Hematopoietic multipotent progenitor cell treated with erythropoietin and hydrocortisone succinate and interleukin-3 and kit ligand, for 17 days (in vitro differentiated cells): Measurements from ENCODE around the gene FTH1.
"Not testable (repeated sequence)": the region's sequence is repeated elsewhere in the genome, so short reads cannot be mapped to it uniquely, and the experiment has no call there.

Source experiments
- DNase-seq: peaks from one replicate; pipeline ENCODE4 v3.0.0-alpha.2; 2015; ENCODE audit warnings: low spot score

The FTH1 gene

DNA sequence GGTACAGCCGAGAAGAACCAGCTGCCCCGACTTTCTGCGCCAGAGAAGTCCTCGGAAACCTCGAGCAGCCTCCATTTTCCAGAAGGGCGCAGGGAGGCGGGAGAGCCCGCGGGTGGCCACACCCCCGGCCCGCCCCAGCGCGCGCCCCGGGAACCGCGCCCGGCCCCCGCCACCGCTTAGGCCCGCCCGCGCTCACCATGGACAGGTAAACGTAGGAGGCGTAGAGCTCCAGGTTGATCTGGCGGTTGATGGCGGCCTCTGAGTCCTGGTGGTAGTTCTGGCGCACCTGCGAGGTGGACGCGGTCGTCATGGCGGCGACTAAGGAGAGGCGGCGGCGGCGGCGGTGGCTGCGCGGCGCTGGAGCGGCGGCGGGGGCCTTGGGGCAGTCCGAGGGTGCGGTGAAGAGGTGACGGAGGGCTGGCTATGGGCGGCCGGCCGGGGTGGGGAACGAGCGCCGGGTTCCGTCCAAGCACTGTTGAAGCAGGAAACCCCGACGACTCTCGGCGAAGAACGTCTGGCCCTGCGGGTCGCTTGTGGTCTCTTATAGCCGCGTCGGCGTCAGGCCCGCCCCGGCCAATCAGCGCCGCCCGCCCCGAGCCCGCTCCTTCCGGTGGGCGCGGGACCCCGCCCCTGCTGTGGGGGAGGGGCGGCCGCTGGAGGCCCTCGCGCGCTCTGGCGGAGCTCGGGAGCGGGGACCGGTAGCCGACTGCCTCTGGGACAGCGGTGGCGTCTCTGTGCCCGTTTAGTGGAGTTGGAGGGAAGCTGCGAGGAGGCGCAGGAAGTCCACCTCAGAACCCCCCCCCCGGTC lies at the start of gene FTH1:
FTH1 (minus strand) TSS at position 519 of the 808 bp plus-strand sequence; CDS start at position 310, 209 bp downstream.
- DNase-seq = peak; percentile 90

GRCh38 chr11:62015615-62016014 lies 48.2 kb upstream of the FTH1 start:
- no peak for DNase-seq

- no peak for DNase-seq
Measured at GRCh38 chr11:62013537-62014476, 46.4 kb upstream of the FTH1 start.

- no peak for DNase-seq
Measured at GRCh38 chr11:62012832-62013461, 45.5 kb upstream of the FTH1 start.

DNA sequence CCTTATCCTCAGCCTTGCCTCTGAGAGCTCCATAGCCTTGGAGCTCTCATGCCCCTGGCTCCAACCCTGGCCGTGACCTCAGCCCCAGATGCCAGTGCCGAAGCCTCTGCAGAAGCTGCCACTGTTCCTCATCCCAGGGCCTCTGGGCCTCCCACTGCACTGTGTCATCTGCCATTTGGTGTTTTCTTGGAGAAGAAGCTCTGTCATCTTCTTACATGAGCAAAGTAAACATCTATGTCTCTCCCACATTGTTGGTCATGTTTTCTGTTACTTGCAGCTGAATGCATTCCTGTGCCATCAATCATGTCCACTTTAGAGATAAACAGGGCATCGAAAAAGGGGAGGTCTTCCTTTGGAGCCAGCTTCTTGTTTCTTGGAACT lies 45.0 kb upstream of the FTH1 start:
- no peak for DNase-seq

- DNase-seq = no peak
Measured at GRCh38 chr11:62011881-62012280, 44.4 kb upstream of the FTH1 start.

GRCh38 chr11:62010935-62011528 lies 43.6 kb upstream of the FTH1 start:
- no peak for DNase-seq

DNA sequence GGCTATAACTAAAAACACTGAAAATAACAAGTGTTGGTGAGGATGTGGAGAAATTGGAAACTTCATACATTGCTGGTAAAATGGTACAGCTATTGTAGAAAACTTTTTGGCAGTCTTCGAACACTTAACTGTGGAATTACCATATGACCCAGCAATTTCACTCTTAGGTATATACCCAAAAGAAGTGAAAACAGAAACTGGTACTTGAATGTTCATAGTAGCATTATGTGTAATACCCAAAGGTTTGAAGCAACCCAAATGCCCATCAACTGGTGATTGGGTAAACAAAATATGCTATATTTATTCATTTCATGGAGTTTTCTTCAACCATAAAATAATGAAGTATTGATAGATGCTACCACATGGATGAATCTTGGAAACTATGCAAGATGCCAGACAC lies 40.8 kb upstream of the FTH1 start:
- DNase-seq = no peak

GRCh38 chr11:62004473-62004872 lies 37.0 kb upstream of the FTH1 start:
- DNase-seq = no peak

DNA sequence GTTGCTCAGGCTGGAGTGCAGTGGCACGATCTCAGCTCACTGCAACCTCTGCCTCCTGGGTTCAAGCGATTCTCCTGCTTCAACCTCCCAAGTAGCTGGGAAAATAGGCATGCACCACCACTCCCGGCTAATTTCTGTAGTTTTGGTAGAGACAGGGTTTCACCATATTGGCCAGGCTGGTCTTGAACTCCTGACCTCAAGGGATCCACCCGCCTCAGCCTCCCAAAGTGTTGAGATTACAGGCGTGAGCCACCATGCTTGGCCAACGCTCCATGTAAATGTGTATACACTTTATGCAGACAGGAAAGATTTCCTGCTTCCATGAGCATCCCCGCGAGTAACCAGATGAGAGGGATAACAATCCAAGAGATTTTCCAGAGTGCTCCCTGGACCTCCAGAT lies 34.8 kb upstream of the FTH1 start:
- DNase-seq = not testable (repeated sequence)

- DNase-seq = no peak
Measured at GRCh38 chr11:62001450-62002191, 34.2 kb upstream of the FTH1 start.

DNA sequence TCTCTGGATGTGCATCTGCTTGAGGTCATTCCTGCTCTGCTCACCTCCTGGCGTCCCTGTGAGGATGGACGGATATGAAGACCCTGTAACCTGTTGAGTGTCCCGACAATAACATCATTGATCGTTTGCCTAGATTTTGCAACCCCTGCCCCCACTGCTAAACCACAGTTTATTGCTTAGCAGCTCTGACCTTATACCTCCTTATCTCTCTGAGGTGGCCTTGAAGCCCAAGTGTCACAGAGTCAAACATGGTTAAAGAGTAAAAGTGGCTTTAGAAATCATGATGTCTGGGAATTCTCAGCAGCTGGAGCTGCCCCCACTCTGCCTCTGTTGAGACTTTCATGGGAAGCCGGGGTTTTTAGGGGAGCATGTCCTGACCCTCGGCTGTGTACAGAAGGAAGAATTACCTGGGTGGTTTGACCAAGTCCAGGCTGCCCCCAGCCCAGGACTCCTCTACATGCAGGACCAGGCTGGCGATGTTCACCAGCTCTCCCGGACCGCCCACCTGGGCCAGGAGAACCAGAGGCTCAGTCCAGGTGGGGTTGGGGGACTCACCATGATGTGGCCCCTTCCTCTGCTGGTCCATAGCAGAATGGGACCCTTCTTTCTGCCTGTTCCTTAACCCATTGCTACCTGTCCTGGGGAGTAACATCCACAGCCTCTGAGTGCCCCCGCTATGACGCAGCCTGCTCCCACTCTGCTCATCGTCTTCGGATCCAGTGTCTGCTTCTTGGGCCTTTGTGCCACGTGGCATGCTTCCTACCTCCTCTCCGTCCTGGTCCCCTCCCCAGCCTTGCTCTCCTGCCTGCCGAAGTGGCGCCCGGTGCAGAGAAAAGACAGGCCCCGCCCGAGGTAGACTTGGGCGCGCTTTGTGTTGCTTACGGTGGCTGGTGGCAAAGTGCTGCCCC lies 33.4 kb upstream of the FTH1 start:
- no peak for DNase-seq

DNA sequence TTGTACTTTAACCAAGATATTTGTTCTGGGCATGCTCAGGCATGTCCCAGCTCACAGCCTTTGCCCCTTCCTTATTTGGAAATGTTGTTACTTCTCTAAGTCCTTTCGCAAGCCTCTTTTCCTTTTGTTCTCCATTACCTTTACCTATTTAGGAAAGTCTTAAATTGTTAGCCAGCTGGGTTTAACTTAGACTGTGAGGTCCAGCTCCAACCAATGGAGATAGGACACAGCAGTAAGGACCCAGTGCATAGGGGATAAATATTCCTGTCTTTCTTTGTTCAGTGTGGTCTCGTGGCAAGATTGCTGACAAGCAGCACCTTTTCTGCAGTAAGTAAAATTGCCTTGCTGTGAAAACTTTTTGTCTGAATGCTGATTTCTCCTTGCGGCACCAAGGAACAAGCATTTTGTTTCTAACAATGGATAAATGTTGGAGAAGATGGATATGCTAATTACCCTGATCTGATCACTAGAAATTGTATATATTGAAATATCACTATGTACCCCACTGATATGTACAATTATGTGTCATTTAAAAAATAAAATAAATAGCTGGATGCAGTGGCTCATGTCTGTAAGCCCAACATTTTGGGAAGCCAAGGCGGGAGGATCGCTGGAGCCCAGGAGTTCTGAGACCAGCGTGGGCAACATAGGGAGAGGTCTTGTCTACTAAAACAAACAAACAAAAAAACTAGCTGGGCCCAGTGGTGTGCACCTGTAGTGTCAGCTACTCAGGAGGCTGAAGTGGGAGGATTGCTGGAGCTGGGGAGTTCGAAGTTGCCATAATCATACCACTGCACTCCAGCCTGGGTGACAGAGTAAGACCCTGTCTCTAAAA lies 31.9 kb upstream of the FTH1 start:
- no peak for DNase-seq

DNA sequence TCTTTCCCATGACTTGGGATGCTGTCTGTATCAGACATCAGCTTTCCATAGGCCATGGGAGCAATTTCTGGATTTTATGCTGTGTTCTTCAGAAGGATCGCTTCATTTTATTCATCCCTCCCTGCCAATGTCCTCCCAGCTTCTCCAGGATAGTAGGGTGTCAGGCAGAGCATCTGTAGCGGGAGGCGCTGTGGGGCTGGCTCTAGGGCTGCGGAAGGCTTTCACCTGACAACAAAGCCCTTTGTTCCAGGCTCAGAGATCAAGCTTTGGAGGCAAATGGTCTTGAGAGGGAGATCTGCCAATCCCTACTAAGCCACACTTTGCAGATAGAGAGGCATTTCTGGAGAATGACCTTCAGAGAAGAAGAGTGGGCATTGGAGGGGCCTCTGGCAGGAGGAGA lies 29.5 kb upstream of the FTH1 start:
- DNase-seq = no peak

DNA sequence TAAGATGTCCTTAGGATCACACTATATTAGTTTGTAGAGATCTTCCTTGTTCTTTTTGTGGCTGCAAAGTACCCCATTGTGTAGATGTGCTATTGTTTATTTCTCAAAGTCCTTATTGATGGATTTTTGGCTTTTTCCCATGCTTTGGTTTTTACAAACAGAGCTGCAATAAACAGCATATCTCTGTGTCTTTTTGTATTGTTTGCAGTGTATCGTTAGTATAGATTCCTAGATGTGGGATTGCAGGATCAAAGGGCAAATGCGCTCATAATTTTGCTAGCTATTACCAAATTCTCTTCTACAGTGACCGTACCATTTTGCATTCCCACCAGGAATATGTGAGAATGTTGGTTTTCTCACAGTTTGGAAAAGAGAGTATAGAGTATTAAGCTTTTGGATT lies 27.5 kb upstream of the FTH1 start:
- no peak for DNase-seq

DNA sequence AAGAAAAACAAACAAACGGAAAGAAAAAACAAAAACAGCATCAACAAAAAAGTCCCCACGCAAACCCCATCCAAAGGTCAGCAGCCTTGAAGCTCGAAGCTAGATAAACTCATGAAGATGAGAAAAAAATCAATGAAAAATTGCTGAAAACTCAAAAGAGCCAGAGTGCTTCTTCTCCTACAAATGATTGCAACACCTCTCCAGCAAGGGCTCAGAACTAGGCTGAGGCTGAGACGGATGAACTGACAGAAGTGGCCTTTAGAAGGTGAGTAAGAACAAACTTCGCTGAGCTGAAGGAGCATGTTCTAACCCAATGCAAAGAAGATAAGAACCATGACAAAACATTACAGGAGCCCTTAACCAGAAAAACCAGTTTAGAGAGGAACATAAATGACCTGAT lies 18.4 kb upstream of the FTH1 start:
- DNase-seq = no peak

DNA sequence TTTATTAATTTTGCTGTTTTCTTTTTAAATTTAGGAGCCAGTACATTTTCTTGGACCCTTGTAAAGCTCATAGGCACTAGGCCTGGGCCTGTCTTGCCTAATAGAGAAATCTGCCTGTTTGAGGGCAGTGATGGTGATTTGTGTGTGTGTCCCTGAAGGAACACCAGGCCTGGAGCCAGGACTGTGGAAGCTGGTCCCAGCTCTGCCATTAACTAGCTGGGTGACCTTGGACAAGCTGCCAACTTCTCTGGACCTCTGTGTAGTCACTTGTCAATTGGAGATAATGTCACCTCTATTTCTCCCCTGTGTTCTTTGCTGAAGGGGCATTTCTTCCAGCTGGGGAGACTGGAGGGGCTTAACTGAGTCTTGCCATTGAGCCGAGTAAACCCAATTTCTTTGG lies 16.0 kb upstream of the FTH1 start:
- no peak for DNase-seq

- no peak for DNase-seq
Measured at GRCh38 chr11:61980783-61981541, 13.5 kb upstream of the FTH1 start.
